Measurements from ENCODE around the gene MYL3. TPM values are rescaled to one million over a fixed set of nuclear protein-coding genes. Genes with fewer than 3 reads are reported as not detected.

MYL3 gene
- total RNA-seq, 1 donor from 2014 or later: 7,440 TPM

- TF ChIP-seq, protein P1, sequence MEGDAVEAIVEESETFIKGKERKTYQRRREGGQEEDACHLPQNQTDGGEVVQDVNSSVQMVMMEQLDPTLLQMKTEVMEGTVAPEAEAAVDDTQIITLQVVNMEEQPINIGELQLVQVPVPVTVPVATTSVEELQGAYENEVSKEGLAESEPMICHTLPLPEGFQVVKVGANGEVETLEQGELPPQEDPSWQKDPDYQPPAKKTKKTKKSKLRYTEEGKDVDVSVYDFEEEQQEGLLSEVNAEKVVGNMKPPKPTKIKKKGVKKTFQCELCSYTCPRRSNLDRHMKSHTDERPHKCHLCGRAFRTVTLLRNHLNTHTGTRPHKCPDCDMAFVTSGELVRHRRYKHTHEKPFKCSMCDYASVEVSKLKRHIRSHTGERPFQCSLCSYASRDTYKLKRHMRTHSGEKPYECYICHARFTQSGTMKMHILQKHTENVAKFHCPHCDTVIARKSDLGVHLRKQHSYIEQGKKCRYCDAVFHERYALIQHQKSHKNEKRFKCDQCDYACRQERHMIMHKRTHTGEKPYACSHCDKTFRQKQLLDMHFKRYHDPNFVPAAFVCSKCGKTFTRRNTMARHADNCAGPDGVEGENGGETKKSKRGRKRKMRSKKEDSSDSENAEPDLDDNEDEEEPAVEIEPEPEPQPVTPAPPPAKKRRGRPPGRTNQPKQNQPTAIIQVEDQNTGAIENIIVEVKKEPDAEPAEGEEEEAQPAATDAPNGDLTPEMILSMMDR (IDR thresholded peaks at IDR 0.05; ENCODE audit: borderline replicate concordance): no peak
- peaks cover 11% of the 10 kb centered on the region for H3K36me3 ChIP-seq
- intact Hi-C loops (cut with micrococcal nuclease): no loop called here
- H3K27me3 ChIP-seq (ENCODE audit: low read depth): no peaks in the 10 kb centered on the region
- DNase-seq: peak; percentile 80
- peaks cover 33% of the 10 kb centered on the region for H3K9me3 ChIP-seq (replicated peaks)
- peak overlapping the region; percentile 61 for H3K4me3 ChIP-seq
- peaks cover 46% of the 10 kb centered on the region for H3K4me1 ChIP-seq
- peak overlapping the region; percentile 95 for H3K27ac ChIP-seq (replicated peaks)
These were observed 17.8 kb downstream of the MYL3 start for GRCh38 chr3:46845397-46845859.

DNA sequence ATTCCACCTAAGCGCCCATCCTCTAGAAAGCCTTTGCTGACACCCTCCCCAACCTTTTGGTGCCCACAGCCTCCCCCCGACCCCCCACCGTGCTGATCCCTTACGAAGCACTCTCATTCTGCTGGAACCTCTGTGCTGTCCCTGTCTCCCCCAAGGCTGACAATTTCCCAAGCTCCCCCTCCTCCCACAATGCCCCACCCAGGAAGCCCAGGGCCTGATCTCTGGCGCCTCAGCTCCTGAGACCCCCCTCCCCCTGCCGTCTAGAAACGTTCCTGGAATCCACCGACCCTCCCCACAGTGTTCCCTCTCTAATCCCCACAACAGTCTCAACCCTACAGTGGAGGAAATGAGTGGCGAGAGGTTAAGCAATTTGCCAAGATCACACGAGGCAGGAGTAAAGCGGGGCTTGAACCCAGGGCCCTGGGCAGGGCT lies 18.3 kb downstream of the MYL3 start:
- peak overlapping the region; percentile 61 for H3K4me3 ChIP-seq
- TF ChIP-seq, protein P1 (IDR thresholded peaks at IDR 0.05; ENCODE audit: borderline replicate concordance): no peak
- no peaks in the 10 kb centered on the region for H3K27me3 ChIP-seq (ENCODE audit: low read depth)
- peaks cover 38% of the 10 kb centered on the region for H3K9me3 ChIP-seq (replicated peaks)
- no peak for DNase-seq
- peaks cover 15% of the 10 kb centered on the region for H3K36me3 ChIP-seq
- H3K27ac ChIP-seq (replicated peaks): peak overlapping the region; percentile 95
- intact Hi-C loops (cut with micrococcal nuclease): no loop called here
- peaks cover 50% of the 10 kb centered on the region for H3K4me1 ChIP-seq

- Histone ChIP-seq H3K36me3 (peaks cover 18% of the 10 kb centered on the region), H3K4me1 (peaks cover 48% of the 10 kb centered on the region), H3K27ac (replicated peaks) (peak overlapping the region; percentile 95), H3K27me3 (ENCODE audit: low read depth) (no peaks in the 10 kb centered on the region), H3K9me3 (replicated peaks) (peaks cover 44% of the 10 kb centered on the region), H3K4me3 (no peak overlapping the region)
- TF ChIP-seq, protein P1 (IDR thresholded peaks at IDR 0.05; ENCODE audit: borderline replicate concordance): no peak
- intact Hi-C loops (cut with micrococcal nuclease): no loop called here
- DNase-seq: no peak
These were observed 18.8 kb downstream of the MYL3 start for GRCh38 chr3:46844397-46844796.

- H3K27me3 ChIP-seq (ENCODE audit: low read depth): no peaks in the 10 kb centered on the region
- intact Hi-C loops (cut with micrococcal nuclease): no loop called here
- peaks cover 52% of the 10 kb centered on the region for H3K9me3 ChIP-seq (replicated peaks)
These were observed 19.7 kb downstream of the MYL3 start for GRCh38 chr3:46843508-46843907.

DNA sequence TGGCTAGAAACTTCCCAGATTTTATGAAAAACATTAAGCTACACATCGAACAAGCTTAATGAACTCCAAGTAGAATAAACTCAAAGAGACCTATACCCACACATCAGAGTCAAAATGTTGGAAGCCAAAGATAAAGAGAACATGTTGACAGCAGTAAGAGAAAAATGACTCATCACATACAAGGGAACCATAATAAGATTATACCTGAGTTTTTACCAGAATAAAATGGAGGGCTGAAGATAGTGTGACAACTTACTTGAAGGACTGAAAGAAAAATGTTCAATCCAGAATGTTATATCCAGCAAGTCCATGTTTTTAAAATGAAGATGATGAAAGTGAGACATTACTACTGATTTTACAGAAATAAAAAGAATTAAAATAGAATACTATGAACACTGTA lies 22.8 kb downstream of the MYL3 start:
- TF ChIP-seq, protein P1 (IDR thresholded peaks at IDR 0.05; ENCODE audit: borderline replicate concordance): no peak
- no peak overlapping the region for H3K27ac ChIP-seq (replicated peaks)
- H3K9me3 ChIP-seq (replicated peaks): peaks cover 62% of the 10 kb centered on the region
- no peak for DNase-seq
- no peak overlapping the region for H3K4me3 ChIP-seq
- intact Hi-C loops (cut with micrococcal nuclease): no loop called here
- peaks cover 9% of the 10 kb centered on the region for H3K4me1 ChIP-seq
- H3K27me3 ChIP-seq (ENCODE audit: low read depth): no peaks in the 10 kb centered on the region
- H3K36me3 ChIP-seq: peaks cover 35% of the 10 kb centered on the region

More at GRCh38 chr3:46843508-46843907, 19.7 kb downstream of the MYL3 start:
- H3K4me3 ChIP-seq: no peak overlapping the region
- DNase-seq: no peak
- peaks cover 39% of the 10 kb centered on the region for H3K4me1 ChIP-seq
- no peak overlapping the region for H3K27ac ChIP-seq (replicated peaks)
- TF ChIP-seq, protein P1 (IDR thresholded peaks at IDR 0.05; ENCODE audit: borderline replicate concordance): no peak
- peaks cover 18% of the 10 kb centered on the region for H3K36me3 ChIP-seq

Data from left ventricle myocardium inferior (tissue), 1 donor.